ENCODE data around the gene BMPR2.
"Not testable (repeated sequence)": the region's sequence is repeated elsewhere in the genome, so short reads cannot be mapped to it uniquely, and the experiment has no call there.

BMPR2 gene

DNA sequence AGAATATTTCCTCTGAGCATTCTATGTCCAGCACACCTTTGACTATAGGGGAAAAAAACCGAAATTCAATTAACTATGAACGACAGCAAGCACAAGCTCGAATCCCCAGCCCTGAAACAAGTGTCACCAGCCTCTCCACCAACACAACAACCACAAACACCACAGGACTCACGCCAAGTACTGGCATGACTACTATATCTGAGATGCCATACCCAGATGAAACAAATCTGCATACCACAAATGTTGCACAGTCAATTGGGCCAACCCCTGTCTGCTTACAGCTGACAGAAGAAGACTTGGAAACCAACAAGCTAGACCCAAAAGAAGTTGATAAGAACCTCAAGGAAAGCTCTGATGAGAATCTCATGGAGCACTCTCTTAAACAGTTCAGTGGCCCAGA lies 179.2 kb downstream of the BMPR2 start:
- Histone ChIP-seq H3K27ac (ENCODE audit: low read depth, low read length) (no peak overlapping the region), H3K9ac (ENCODE audit: low read depth, low read length) (no peak overlapping the region), H3K4me1 (ENCODE audit: control insufficient read depth, insufficient read depth, low read length) (no peaks in the 10 kb centered on the region), H3K9me3 (ENCODE audit: control insufficient read depth, insufficient read depth, low read length) (no peaks in the 10 kb centered on the region), H3K27me3 (ENCODE audit: control insufficient read depth, insufficient read depth, low read length) (no peaks in the 10 kb centered on the region), H3K36me3 (ENCODE audit: control insufficient read depth, insufficient read depth, low read length) (peaks cover 38% of the 10 kb centered on the region), H3K4me3 (ENCODE audit: low read depth, low read length) (no peak overlapping the region)

DNA sequence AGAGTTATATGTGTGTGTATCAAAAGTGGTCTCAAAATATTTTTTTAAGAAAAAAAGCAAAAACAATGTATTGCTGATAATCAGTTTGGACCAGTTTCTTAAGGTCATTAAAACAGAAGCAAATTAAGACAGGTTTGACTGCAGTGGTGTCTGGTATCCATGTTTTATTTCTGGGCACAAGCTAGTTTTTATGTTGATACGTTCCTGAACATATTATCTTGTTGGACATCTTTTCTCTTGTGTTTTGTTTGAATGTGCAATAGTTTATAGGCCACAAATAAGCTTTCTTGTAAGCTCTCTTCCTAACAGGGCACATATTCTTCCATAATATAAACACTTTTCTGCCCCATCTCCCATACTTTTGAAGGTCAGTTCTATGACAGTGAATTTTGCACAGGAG lies 184.1 kb downstream of the BMPR2 start:
- no peak overlapping the region for H3K4me3 ChIP-seq (ENCODE audit: low read depth, low read length)
- no peaks in the 10 kb centered on the region for H3K4me1 ChIP-seq (ENCODE audit: control insufficient read depth, insufficient read depth, low read length)

DNA sequence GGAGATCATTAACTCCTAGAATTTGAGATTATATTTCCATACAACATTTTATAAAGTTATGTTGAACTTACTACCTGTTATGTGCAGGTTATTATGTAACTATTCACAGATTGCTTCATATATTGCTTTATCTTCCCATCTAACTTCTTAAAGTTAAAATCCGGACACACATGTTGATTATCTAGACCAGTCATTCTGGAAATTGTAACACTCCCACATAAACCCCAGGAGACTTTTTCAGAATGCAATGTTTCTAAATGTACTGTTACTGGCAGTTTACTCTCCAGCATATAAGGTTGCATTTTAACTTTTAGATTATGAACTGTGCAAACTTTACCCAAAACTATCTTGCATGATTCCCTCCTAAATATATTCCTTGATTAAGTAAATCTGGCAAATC lies 188.1 kb downstream of the BMPR2 start:
- Histone ChIP-seq H3K27ac (ENCODE audit: low read depth, low read length) (no peak overlapping the region), H3K4me1 (ENCODE audit: control insufficient read depth, insufficient read depth, low read length) (no peaks in the 10 kb centered on the region), H3K4me3 (ENCODE audit: low read depth, low read length) (no peak overlapping the region), H3K9me3 (ENCODE audit: control insufficient read depth, insufficient read depth, low read length) (no peaks in the 10 kb centered on the region), H3K27me3 (ENCODE audit: control insufficient read depth, insufficient read depth, low read length) (no peaks in the 10 kb centered on the region), H3K36me3 (ENCODE audit: control insufficient read depth, insufficient read depth, low read length) (peaks cover 12% of the 10 kb centered on the region), H3K9ac (ENCODE audit: low read depth, low read length) (no peak overlapping the region)

More for the DNA sequence above, 184.1 kb downstream of the BMPR2 start:
- H3K36me3 ChIP-seq (ENCODE audit: control insufficient read depth, insufficient read depth, low read length) = peaks cover 25% of the 10 kb centered on the region
- H3K9me3 ChIP-seq (ENCODE audit: control insufficient read depth, insufficient read depth, low read length) = no peaks in the 10 kb centered on the region
- no peak overlapping the region for H3K9ac ChIP-seq (ENCODE audit: low read depth, low read length)
- H3K27me3 ChIP-seq (ENCODE audit: control insufficient read depth, insufficient read depth, low read length) = no peaks in the 10 kb centered on the region
- H3K27ac ChIP-seq (ENCODE audit: low read depth, low read length) = no peak overlapping the region

DNA sequence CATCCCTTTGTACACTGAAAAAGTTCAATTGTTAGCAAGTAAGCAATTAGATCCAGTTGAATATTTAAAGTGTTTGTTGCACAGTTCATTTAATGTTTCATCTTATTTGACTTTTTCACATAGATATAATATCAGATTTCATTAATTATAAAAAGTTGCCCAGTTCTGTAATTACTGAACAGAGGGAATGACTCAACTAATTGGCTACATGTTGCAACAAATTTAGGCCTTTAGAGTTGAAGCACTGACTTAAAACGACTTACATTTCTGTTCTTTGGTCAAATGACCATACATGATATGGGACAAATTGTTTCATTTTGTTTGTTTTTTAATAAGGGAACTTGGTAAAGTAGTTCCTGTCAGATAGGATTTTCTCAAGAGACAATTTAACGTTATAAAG lies 190.2 kb downstream of the BMPR2 start:
- H3K9me3 ChIP-seq (ENCODE audit: control insufficient read depth, insufficient read depth, low read length) = no peaks in the 10 kb centered on the region
- H3K4me3 ChIP-seq (ENCODE audit: low read depth, low read length) = no peak overlapping the region
- H3K27ac ChIP-seq (ENCODE audit: low read depth, low read length) = no peak overlapping the region
- no peaks in the 10 kb centered on the region for H3K4me1 ChIP-seq (ENCODE audit: control insufficient read depth, insufficient read depth, low read length)
- no peaks in the 10 kb centered on the region for H3K27me3 ChIP-seq (ENCODE audit: control insufficient read depth, insufficient read depth, low read length)
- no peaks in the 10 kb centered on the region; the same call in 1 of the 2 replicates for H3K36me3 ChIP-seq (ENCODE audit: control insufficient read depth, insufficient read depth, low read length)
- no peak overlapping the region for H3K9ac ChIP-seq (ENCODE audit: low read depth, low read length)

DNA sequence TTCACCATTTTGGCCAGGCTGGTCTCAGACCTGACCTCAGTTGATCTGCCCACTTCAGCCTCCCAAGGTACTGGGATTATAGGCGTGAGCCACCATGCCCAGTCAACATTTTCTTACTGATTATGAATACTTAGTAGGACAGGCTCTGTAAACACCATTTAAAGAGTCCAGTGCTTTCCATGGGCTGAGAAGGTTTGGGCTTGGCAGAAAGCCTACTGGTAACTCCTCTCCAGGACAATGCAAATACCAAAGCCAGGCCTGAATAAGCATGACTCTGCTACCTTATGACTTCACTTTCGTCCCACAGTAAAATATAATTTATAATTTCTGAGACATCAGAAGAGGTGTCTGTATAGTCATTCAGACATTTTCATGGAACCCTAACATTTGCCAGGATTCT lies 198.4 kb downstream of the BMPR2 start:
- H3K4me3 ChIP-seq (ENCODE audit: low read depth, low read length) = no peak overlapping the region
- no peaks in the 10 kb centered on the region for H3K36me3 ChIP-seq (ENCODE audit: control insufficient read depth, insufficient read depth, low read length)
- H3K9me3 ChIP-seq (ENCODE audit: control insufficient read depth, insufficient read depth, low read length) = no peaks in the 10 kb centered on the region
- no peaks in the 10 kb centered on the region for H3K4me1 ChIP-seq (ENCODE audit: control insufficient read depth, insufficient read depth, low read length)
- H3K9ac ChIP-seq (ENCODE audit: low read depth, low read length) = no peak overlapping the region
- H3K27ac ChIP-seq (ENCODE audit: low read depth, low read length) = no peak overlapping the region
- H3K27me3 ChIP-seq (ENCODE audit: control insufficient read depth, insufficient read depth, low read length) = no peaks in the 10 kb centered on the region

DNA sequence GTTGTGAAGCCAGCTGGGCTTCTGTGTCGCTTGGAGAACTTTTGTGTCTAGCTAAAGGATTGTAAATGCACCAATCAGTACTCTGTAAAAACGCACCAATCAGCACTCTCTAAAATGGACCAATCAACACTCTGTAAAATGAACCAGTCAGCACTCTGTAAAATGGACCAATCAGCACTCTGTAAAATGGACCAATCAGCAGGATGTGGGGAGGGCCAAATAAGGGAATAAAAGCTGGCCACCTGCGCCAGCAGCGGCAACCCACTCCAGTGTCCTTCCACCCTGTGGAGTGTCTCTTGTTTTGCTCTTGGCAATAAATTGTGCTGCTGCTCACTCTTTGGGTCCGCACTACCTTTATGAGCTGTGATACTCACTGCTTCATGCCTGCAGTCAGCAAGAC lies 199.1 kb downstream of the BMPR2 start:
- not testable (repeated sequence) for H3K27me3 ChIP-seq (ENCODE audit: control insufficient read depth, insufficient read depth, low read length); H3K9me3 ChIP-seq (ENCODE audit: control insufficient read depth, insufficient read depth, low read length); H3K9ac ChIP-seq (ENCODE audit: low read depth, low read length); H3K27ac ChIP-seq (ENCODE audit: low read depth, low read length); H3K36me3 ChIP-seq (ENCODE audit: control insufficient read depth, insufficient read depth, low read length); H3K4me3 ChIP-seq (ENCODE audit: low read depth, low read length); H3K4me1 ChIP-seq (ENCODE audit: control insufficient read depth, insufficient read depth, low read length)

DNA sequence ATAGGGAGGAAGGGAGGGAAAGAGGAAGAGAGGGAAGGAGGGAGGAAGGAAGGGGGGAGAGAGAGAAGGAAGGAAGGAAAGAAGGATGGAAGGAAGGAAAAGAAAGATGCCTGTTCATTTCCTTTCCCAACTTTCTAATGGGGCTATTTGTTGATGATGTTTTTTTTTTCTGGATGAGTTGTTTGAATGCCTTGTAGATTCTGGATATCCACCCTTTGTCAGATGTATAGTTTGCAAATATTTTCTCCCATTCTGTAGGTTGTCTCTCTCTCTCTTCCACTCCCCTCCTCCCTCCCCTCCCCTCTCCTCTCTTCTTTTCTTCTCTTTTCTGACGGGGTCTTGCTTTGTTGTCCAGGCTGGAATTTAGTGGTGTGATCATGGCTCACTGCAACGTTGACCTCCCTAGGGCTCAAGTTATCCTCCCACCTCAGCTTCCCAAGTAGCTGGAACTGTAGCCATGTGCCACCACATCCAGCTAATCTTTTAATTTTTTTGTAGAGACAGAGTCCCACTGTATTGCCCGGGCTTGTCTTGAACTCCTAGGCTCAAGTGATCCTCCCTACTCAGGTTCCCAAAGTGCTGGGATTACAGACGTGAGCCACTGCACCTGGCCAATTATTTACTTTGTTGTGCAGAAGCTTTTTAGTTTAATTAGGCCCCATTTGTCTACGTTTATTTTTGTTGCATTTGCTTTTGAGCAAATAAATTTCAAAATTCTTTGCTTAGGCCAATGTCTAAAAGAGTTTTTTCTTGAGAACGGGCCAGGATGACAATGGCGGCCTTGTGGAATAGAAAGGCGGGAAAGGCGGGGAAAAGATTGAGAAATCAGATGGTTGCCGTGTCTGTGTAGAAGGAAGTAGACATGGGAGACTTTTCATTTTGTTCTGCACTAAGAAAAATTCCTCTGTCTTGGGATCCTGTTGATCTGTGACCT lies 201.4 kb downstream of the BMPR2 start:
- Histone ChIP-seq H3K9me3 (ENCODE audit: control insufficient read depth, insufficient read depth, low read length) (no peaks in the 10 kb centered on the region), H3K9ac (ENCODE audit: low read depth, low read length) (no peak overlapping the region), H3K4me1 (ENCODE audit: control insufficient read depth, insufficient read depth, low read length) (no peaks in the 10 kb centered on the region), H3K27me3 (ENCODE audit: control insufficient read depth, insufficient read depth, low read length) (no peaks in the 10 kb centered on the region), H3K36me3 (ENCODE audit: control insufficient read depth, insufficient read depth, low read length) (no peaks in the 10 kb centered on the region), H3K27ac (ENCODE audit: low read depth, low read length) (peak overlapping the region; percentile 57), H3K4me3 (ENCODE audit: low read depth, low read length) (no peak overlapping the region)

DNA sequence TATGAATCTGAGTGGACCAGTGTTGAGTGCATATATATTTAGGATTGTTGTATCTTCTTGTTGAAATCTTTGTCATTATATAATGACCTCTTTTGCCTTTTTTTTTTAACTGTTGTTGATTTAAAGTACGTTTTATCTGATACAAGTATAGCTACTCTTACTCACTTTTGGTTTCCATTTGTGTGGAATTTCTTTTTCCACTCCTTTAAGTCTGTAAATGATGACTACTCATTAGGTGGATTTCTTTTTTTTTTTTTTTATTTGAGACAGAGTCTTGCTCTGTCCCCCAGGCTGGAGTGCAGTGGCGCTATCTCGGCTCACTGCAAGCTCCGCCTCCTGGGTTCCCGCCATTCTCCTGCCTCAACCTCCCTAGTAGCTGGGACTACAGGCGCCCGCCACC lies 206.7 kb downstream of the BMPR2 start:
- H3K27ac ChIP-seq (ENCODE audit: low read depth, low read length); H3K9ac ChIP-seq (ENCODE audit: low read depth, low read length); H3K27me3 ChIP-seq (ENCODE audit: control insufficient read depth, insufficient read depth, low read length); H3K36me3 ChIP-seq (ENCODE audit: control insufficient read depth, insufficient read depth, low read length); H3K9me3 ChIP-seq (ENCODE audit: control insufficient read depth, insufficient read depth, low read length); H3K4me1 ChIP-seq (ENCODE audit: control insufficient read depth, insufficient read depth, low read length); H3K4me3 ChIP-seq (ENCODE audit: low read depth, low read length): not testable (repeated sequence)

DNA sequence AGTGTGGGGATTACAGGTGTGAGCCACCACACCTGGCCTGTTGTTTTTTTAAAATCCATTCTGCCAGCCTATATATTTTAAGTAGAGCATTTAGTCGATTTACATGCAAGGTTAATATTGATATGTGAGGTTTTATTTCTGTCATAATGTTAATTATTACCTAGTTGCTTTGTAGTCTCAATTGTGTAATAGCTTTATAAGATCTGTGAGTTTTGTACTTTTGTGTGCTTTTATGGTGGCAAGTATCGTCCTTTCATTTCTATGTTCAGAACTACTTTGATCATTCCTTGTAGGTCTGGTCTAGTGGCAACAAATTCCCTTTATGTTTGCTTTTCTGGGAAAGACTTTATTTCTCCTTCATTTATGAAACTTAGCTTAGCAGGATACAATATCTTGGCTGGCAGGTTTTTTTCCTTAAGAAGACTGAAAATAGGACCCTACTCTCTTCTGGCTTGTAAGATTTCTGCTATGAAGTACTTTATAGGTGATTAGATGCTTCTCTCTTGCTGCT lies 207.6 kb downstream of the BMPR2 start:
- no peaks in the 10 kb centered on the region for H3K36me3 ChIP-seq (ENCODE audit: control insufficient read depth, insufficient read depth, low read length)

DNA sequence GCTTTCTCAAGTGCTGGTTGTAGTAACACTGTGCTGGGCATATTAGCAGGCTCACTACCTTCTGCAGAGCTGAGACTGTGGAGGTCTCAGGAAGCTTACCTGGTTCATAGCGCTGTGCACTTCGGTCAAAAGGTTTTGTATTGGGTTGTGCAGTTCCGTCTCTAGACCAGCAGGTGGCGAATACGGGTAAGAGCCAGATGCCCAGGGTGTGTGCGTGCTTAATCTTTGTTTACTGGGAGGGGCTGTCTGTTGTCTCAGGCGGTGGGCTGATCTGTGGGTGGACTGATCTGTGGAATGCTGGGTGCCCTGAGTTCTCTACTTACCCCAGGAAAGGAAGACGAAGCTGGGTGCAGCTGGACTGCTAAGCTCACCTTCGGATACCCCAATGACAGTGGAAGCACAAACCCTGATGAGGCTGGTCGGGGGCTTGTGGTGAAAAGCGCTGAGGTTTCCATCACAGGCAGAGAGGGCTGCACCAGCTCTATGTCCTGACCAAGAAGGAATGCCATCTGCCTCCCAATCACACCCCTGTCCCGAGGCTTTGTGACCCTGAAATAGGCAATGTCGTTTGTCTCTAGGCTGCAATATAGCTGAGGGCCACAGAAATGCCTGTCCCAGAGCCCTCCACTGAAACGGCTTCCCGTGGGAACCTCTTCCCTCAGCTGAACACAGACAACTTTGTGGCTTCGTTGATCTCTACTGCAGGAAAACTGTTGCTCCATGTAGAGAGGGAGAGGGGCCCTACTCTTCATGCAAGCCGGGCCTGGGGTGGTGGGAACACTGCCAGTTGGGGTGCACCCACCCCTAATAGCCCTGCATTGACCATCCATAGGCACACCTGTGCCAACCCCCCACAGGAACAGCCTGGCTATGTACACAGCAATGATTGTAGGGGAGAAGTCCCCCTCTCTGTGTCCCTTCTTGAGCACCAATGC lies 212.8 kb downstream of the BMPR2 start:
- Histone ChIP-seq H3K4me3 (ENCODE audit: low read depth, low read length) (peak overlapping the region; percentile 27; the same call in 1 of the 2 replicates), H3K9me3 (ENCODE audit: control insufficient read depth, insufficient read depth, low read length) (no peaks in the 10 kb centered on the region), H3K9ac (ENCODE audit: low read depth, low read length) (0 out of 2 replicates have a peak overlapping the region, but pooled peaks have one; percentile 26), H3K27ac (ENCODE audit: low read depth, low read length) (no peak overlapping the region), H3K4me1 (ENCODE audit: control insufficient read depth, insufficient read depth, low read length) (peaks cover 12% of the 10 kb centered on the region), H3K36me3 (ENCODE audit: control insufficient read depth, insufficient read depth, low read length) (no peaks in the 10 kb centered on the region), H3K27me3 (ENCODE audit: control insufficient read depth, insufficient read depth, low read length) (no peaks in the 10 kb centered on the region)

More for the DNA sequence above, 207.6 kb downstream of the BMPR2 start:
- H3K9ac ChIP-seq (ENCODE audit: low read depth, low read length) = no peak overlapping the region
- no peaks in the 10 kb centered on the region for H3K27me3 ChIP-seq (ENCODE audit: control insufficient read depth, insufficient read depth, low read length)
- H3K9me3 ChIP-seq (ENCODE audit: control insufficient read depth, insufficient read depth, low read length) = no peaks in the 10 kb centered on the region
- H3K4me1 ChIP-seq (ENCODE audit: control insufficient read depth, insufficient read depth, low read length) = peaks cover under 1% of the 10 kb centered on the region
- H3K4me3 ChIP-seq (ENCODE audit: low read depth, low read length) = no peak overlapping the region
- H3K27ac ChIP-seq (ENCODE audit: low read depth, low read length) = no peak overlapping the region
